ENCODE measurements around the gene TMEFF2. TPM values are rescaled to one million over a fixed set of nuclear protein-coding genes. Genes with fewer than 3 reads are reported as not detected.

The TMEFF2 gene
- not detected in 2 replicates for total RNA-seq

GRCh38 chr2:192194866-192195547, at the start of gene TMEFF2:
Gene TMEFF2 (minus strand): TSS chr2:192194933. CDS start chr2:192194524, 409 bp downstream.
- intact Hi-C loops (cut with micrococcal nuclease): no loop called here

GRCh38 chr2:192243488-192243887, 48.8 kb upstream of the TMEFF2 start:
- intact Hi-C loops (cut with micrococcal nuclease): no loop called here

- intact Hi-C loops (cut with micrococcal nuclease): no loop called here
These were observed 41.4 kb upstream of the TMEFF2 start for GRCh38 chr2:192236136-192236535.

GRCh38 chr2:192230889-192231453, 36.2 kb upstream of the TMEFF2 start:
- intact Hi-C loops (cut with micrococcal nuclease): no loop called here

- intact Hi-C loops (cut with micrococcal nuclease): no loop called here
These were observed 34.0 kb upstream of the TMEFF2 start for GRCh38 chr2:192228685-192229084.

- intact Hi-C loops (cut with micrococcal nuclease): no loop called here
These were observed 24.2 kb upstream of the TMEFF2 start for GRCh38 chr2:192218970-192219369.

- intact Hi-C loops (cut with micrococcal nuclease): no loop called here
These were observed 23.6 kb upstream of the TMEFF2 start for GRCh38 chr2:192218377-192218776.

GRCh38 chr2:192216336-192216735, 21.6 kb upstream of the TMEFF2 start:
- intact Hi-C loops (cut with micrococcal nuclease): no loop called here

GRCh38 chr2:192215096-192215877, 20.6 kb upstream of the TMEFF2 start:
- intact Hi-C loops (cut with micrococcal nuclease): no loop called here

GRCh38 chr2:192208848-192209247, 14.1 kb upstream of the TMEFF2 start:
- intact Hi-C loops (cut with micrococcal nuclease): no loop called here

GRCh38 chr2:192206399-192206798, 11.7 kb upstream of the TMEFF2 start:
- intact Hi-C loops (cut with micrococcal nuclease): no loop called here

- intact Hi-C loops (cut with micrococcal nuclease): no loop called here
These were observed 9.1 kb upstream of the TMEFF2 start for GRCh38 chr2:192203876-192204275.

GRCh38 chr2:192202373-192202772, 7.6 kb upstream of the TMEFF2 start:
- intact Hi-C loops (cut with micrococcal nuclease): no loop called here

- intact Hi-C loops (cut with micrococcal nuclease): no loop called here
These were observed 6.4 kb upstream of the TMEFF2 start for GRCh38 chr2:192201116-192201515.

- intact Hi-C loops (cut with micrococcal nuclease): no loop called here
These were observed 2.6 kb upstream of the TMEFF2 start for GRCh38 chr2:192197357-192197756.

- intact Hi-C loops (cut with micrococcal nuclease): no loop called here
These were observed 1.9 kb upstream of the TMEFF2 start for GRCh38 chr2:192196421-192197194.

- intact Hi-C loops (cut with micrococcal nuclease): no loop called here
These were observed 1.1 kb upstream of the TMEFF2 start for GRCh38 chr2:192195548-192196418.

GRCh38 chr2:192194265-192194865, 368 bp downstream of the TMEFF2 start:
- intact Hi-C loops (cut with micrococcal nuclease): no loop called here

- intact Hi-C loops (cut with micrococcal nuclease): no loop called here
These were observed 4.3 kb downstream of the TMEFF2 start for GRCh38 chr2:192190474-192190873.

GRCh38 chr2:192186806-192187205, 7.9 kb downstream of the TMEFF2 start:
- intact Hi-C loops (cut with micrococcal nuclease): no loop called here

Data from T-helper 1 cell treated with Interleukin-12 subunit alpha and Interleukin-12 subunit beta and Interleukin-4 antibody, amounts not matched to agents 30 ng/mL and 1 ng/mL, for 36 hours (primary cell).